GM23338 (cell line): ENCODE measurements around the gene FAM241A.

ENCODE experiments used
- CREB1 ChIP-seq: fragments of 250-450 bp; sonication (Bioruptor Pico); IDR thresholded peaks from 2 replicates; pipeline ENCODE4 v1.5.0; 2020; ENCODE audit warnings: low read depth, mild to moderate bottlenecking, moderate library complexity
- CTCF ChIP-seq, 2 experiments: fragments of 200-600 bp in 1 of 2; sonication (generic) in 1 of 2; conservative IDR thresholded peaks; 2 replicates each; pipeline versions ENCODE4 v1.5.1 to v1.6.1; 2016 to 2017; ENCODE audit warnings: antibody characterized with exemption in 2 of 2, low read depth in 2 of 2, mild to moderate bottlenecking in 2 of 2, moderate library complexity in 1 of 2
- ETS1 ChIP-seq: IDR thresholded peaks from 2 replicates; pipeline ENCODE4 v1.6.1; 2016; ENCODE audit warnings: antibody characterized with exemption
- EZH2 ChIP-seq: fragments of 200-600 bp; sonication (generic); IDR thresholded peaks from one replicate; pipeline ENCODE4 v1.8.0; 2017; ENCODE audit warnings: antibody characterized with exemption, mild to moderate bottlenecking, low read depth; ENCODE audit not compliant: unreplicated experiment
- EZH2phosphoT487 ChIP-seq: fragments of 200-600 bp; sonication (generic); IDR thresholded peaks from one replicate; pipeline ENCODE4 v1.8.1; 2018; ENCODE audit warnings: antibody characterized with exemption; ENCODE audit not compliant: unreplicated experiment
- JUNB ChIP-seq: IDR thresholded peaks from one replicate; pipeline ENCODE4 v1.6.1; 2016; ENCODE audit warnings: antibody characterized with exemption; ENCODE audit not compliant: unreplicated experiment
- NANOG ChIP-seq: IDR thresholded peaks from 2 replicates; pipeline ENCODE4 v1.6.1; 2016; ENCODE audit warnings: antibody characterized with exemption, borderline replicate concordance
- POLR2AphosphoS5 ChIP-seq: IDR thresholded peaks from 2 replicates; pipeline ENCODE4 v1.6.1; 2016; ENCODE audit warnings: antibody characterized with exemption, low read depth
- REST ChIP-seq: IDR thresholded peaks from one replicate; pipeline ENCODE4 v1.6.1; 2018; ENCODE audit warnings: antibody characterized with exemption; ENCODE audit not compliant: unreplicated experiment
- STAT1 ChIP-seq: IDR thresholded peaks from one replicate; pipeline ENCODE4 v1.6.1; 2016; ENCODE audit warnings: antibody characterized with exemption; ENCODE audit not compliant: unreplicated experiment
- ZNF114 ChIP-seq: fragments of 250-450 bp; sonication (Bioruptor Pico); IDR thresholded peaks from 2 replicates; pipeline ENCODE4 v1.5.0; 2020; ENCODE audit warnings: mild to moderate bottlenecking, moderate library complexity
- ZNF331 ChIP-seq: fragments of 250-450 bp; sonication (Bioruptor Pico); IDR thresholded peaks from 2 replicates; pipeline ENCODE4 v1.5.0; 2020; ENCODE audit warnings: low read depth, mild to moderate bottlenecking, moderate library complexity
- ZNF462 ChIP-seq: fragments of 250-450 bp; sonication (Bioruptor Pico); IDR thresholded peaks from 2 replicates; pipeline ENCODE4 v1.5.0; 2020; ENCODE audit warnings: mild to moderate bottlenecking, moderate library complexity

GRCh38 chr4:112230879-112231778, 85.9 kb downstream of the FAM241A start:
- TF ChIP-seq CTCF (conservative IDR thresholded peaks at IDR 0.05; ENCODE audit: low read depth in 2 of 2) (no peak), CREB1 (CRISPR knock-in tag) (peak; percentile 92), ETS1 (peak; percentile 16; the same call in 1 of the 2 replicates), POLR2AphosphoS5 (no peak; the same call in 1 of the 2 replicates), REST (no peak), JUNB (no peak), EZH2 (no peak), EZH2phosphoT487 (no peak), STAT1 (no peak), NANOG (no peak), ZNF462 (no peak), ZNF114 (CRISPR knock-in tag) (no peak), ZNF331 (no peak)
